ENCODE results near the gene SFMBT2. TPM values are rescaled to one million over a fixed set of nuclear protein-coding genes. Genes with fewer than 3 reads are reported as not detected.

Gene SFMBT2
- total RNA-seq, 1 experiment from 2014 or later, result 1.8 TPM

- Histone ChIP-seq H3K27me3 (ENCODE audit: control insufficient read depth, insufficient read depth, low read length) (no peaks in the 10 kb centered on the region), H3K36me3 (replicated peaks; ENCODE audit: control insufficient read depth, insufficient read depth, low read length) (no peaks in the 10 kb centered on the region), H3K4me3 (ENCODE audit: insufficient read depth, low read depth, low read length) (no peak overlapping the region)
- no peak for DNase-seq
Observed at GRCh38 chr10:7283246-7283645, 127.6 kb downstream of the SFMBT2 start.

- no peaks in the 10 kb centered on the region for H3K36me3 ChIP-seq (replicated peaks; ENCODE audit: control insufficient read depth, insufficient read depth, low read length)
- no peak overlapping the region for H3K4me3 ChIP-seq (ENCODE audit: insufficient read depth, low read depth, low read length)
- no peak for DNase-seq
- H3K27me3 ChIP-seq (ENCODE audit: control insufficient read depth, insufficient read depth, low read length), result no peaks in the 10 kb centered on the region
Observed at GRCh38 chr10:7282457-7282856, 128.4 kb downstream of the SFMBT2 start.

- no peak for DNase-seq
- no peaks in the 10 kb centered on the region for H3K36me3 ChIP-seq (replicated peaks; ENCODE audit: control insufficient read depth, insufficient read depth, low read length)
- no peaks in the 10 kb centered on the region for H3K27me3 ChIP-seq (ENCODE audit: control insufficient read depth, insufficient read depth, low read length)
- H3K4me3 ChIP-seq (ENCODE audit: insufficient read depth, low read depth, low read length), result no peak overlapping the region
Observed at GRCh38 chr10:7281429-7281828, 129.4 kb downstream of the SFMBT2 start.

- Histone ChIP-seq H3K27me3 (ENCODE audit: control insufficient read depth, insufficient read depth, low read length) (no peaks in the 10 kb centered on the region), H3K4me3 (ENCODE audit: insufficient read depth, low read depth, low read length) (no peak overlapping the region)
Observed at GRCh38 chr10:7279303-7279702, 131.5 kb downstream of the SFMBT2 start.

GRCh38 chr10:7277867-7278266 lies 133.0 kb downstream of the SFMBT2 start:
- no peaks in the 10 kb centered on the region for H3K27me3 ChIP-seq (ENCODE audit: control insufficient read depth, insufficient read depth, low read length)
- no peak for DNase-seq
- H3K4me3 ChIP-seq (ENCODE audit: insufficient read depth, low read depth, low read length), result no peak overlapping the region
- H3K36me3 ChIP-seq (replicated peaks; ENCODE audit: control insufficient read depth, insufficient read depth, low read length), result no peaks in the 10 kb centered on the region

More at GRCh38 chr10:7279303-7279702, 131.5 kb downstream of the SFMBT2 start:
- DNase-seq, result no peak
- H3K36me3 ChIP-seq (replicated peaks; ENCODE audit: control insufficient read depth, insufficient read depth, low read length), result no peaks in the 10 kb centered on the region

GRCh38 chr10:7277432-7277831 lies 133.4 kb downstream of the SFMBT2 start:
- H3K4me3 ChIP-seq (ENCODE audit: insufficient read depth, low read depth, low read length), result no peak overlapping the region
- H3K36me3 ChIP-seq (replicated peaks; ENCODE audit: control insufficient read depth, insufficient read depth, low read length), result no peaks in the 10 kb centered on the region
- H3K27me3 ChIP-seq (ENCODE audit: control insufficient read depth, insufficient read depth, low read length), result no peaks in the 10 kb centered on the region
- no peak for DNase-seq

- H3K4me3 ChIP-seq (ENCODE audit: insufficient read depth, low read depth, low read length), result no peak overlapping the region
- H3K27me3 ChIP-seq (ENCODE audit: control insufficient read depth, insufficient read depth, low read length), result no peaks in the 10 kb centered on the region
- DNase-seq, result no peak
- H3K36me3 ChIP-seq (replicated peaks; ENCODE audit: control insufficient read depth, insufficient read depth, low read length), result no peaks in the 10 kb centered on the region
Observed at GRCh38 chr10:7275761-7276440, 134.9 kb downstream of the SFMBT2 start.

GRCh38 chr10:7274293-7274692 lies 136.5 kb downstream of the SFMBT2 start:
- no peak for DNase-seq
- Histone ChIP-seq H3K4me3 (ENCODE audit: insufficient read depth, low read depth, low read length) (no peak overlapping the region), H3K36me3 (replicated peaks; ENCODE audit: control insufficient read depth, insufficient read depth, low read length) (no peaks in the 10 kb centered on the region), H3K27me3 (ENCODE audit: control insufficient read depth, insufficient read depth, low read length) (no peaks in the 10 kb centered on the region)

GRCh38 chr10:7272008-7272407 lies 138.8 kb downstream of the SFMBT2 start:
- Histone ChIP-seq H3K36me3 (replicated peaks; ENCODE audit: control insufficient read depth, insufficient read depth, low read length) (no peaks in the 10 kb centered on the region), H3K4me3 (ENCODE audit: insufficient read depth, low read depth, low read length) (no peak overlapping the region), H3K27me3 (ENCODE audit: control insufficient read depth, insufficient read depth, low read length) (no peaks in the 10 kb centered on the region)
- no peak for DNase-seq

GRCh38 chr10:7269988-7270387 lies 140.8 kb downstream of the SFMBT2 start:
- Histone ChIP-seq H3K36me3 (replicated peaks; ENCODE audit: control insufficient read depth, insufficient read depth, low read length) (no peaks in the 10 kb centered on the region), H3K4me3 (ENCODE audit: insufficient read depth, low read depth, low read length) (no peak overlapping the region), H3K27me3 (ENCODE audit: control insufficient read depth, insufficient read depth, low read length) (no peaks in the 10 kb centered on the region)
- DNase-seq, result no peak

- H3K27me3 ChIP-seq (ENCODE audit: control insufficient read depth, insufficient read depth, low read length), result no peaks in the 10 kb centered on the region
- no peak overlapping the region for H3K4me3 ChIP-seq (ENCODE audit: insufficient read depth, low read depth, low read length)
- no peak for DNase-seq
- H3K36me3 ChIP-seq (replicated peaks; ENCODE audit: control insufficient read depth, insufficient read depth, low read length), result no peaks in the 10 kb centered on the region
Observed at GRCh38 chr10:7267142-7267541, 143.7 kb downstream of the SFMBT2 start.

GRCh38 chr10:7265396-7266123 lies 145.3 kb downstream of the SFMBT2 start:
- Histone ChIP-seq H3K27me3 (ENCODE audit: control insufficient read depth, insufficient read depth, low read length) (no peaks in the 10 kb centered on the region), H3K4me3 (ENCODE audit: insufficient read depth, low read depth, low read length) (no peak overlapping the region), H3K36me3 (replicated peaks; ENCODE audit: control insufficient read depth, insufficient read depth, low read length) (no peaks in the 10 kb centered on the region)
- DNase-seq, result no peak

- DNase-seq, result no peak
- Histone ChIP-seq H3K4me3 (ENCODE audit: insufficient read depth, low read depth, low read length) (no peak overlapping the region), H3K36me3 (replicated peaks; ENCODE audit: control insufficient read depth, insufficient read depth, low read length) (no peaks in the 10 kb centered on the region), H3K27me3 (ENCODE audit: control insufficient read depth, insufficient read depth, low read length) (no peaks in the 10 kb centered on the region)
Observed at GRCh38 chr10:7264313-7264756, 146.5 kb downstream of the SFMBT2 start.

GRCh38 chr10:7263616-7264015 lies 147.2 kb downstream of the SFMBT2 start:
- no peak for DNase-seq
- H3K4me3 ChIP-seq (ENCODE audit: insufficient read depth, low read depth, low read length), result no peak overlapping the region
- no peaks in the 10 kb centered on the region for H3K36me3 ChIP-seq (replicated peaks; ENCODE audit: control insufficient read depth, insufficient read depth, low read length)
- H3K27me3 ChIP-seq (ENCODE audit: control insufficient read depth, insufficient read depth, low read length), result no peaks in the 10 kb centered on the region

GRCh38 chr10:7261351-7261750 lies 149.5 kb downstream of the SFMBT2 start:
- H3K36me3 ChIP-seq (replicated peaks; ENCODE audit: control insufficient read depth, insufficient read depth, low read length), result no peaks in the 10 kb centered on the region
- H3K27me3 ChIP-seq (ENCODE audit: control insufficient read depth, insufficient read depth, low read length), result no peaks in the 10 kb centered on the region
- no peak overlapping the region for H3K4me3 ChIP-seq (ENCODE audit: insufficient read depth, low read depth, low read length)
- DNase-seq, result no peak

Data from H7 (cell line).